ENCODE measurements around the gene TOMM20. TPM values are rescaled to one million over a fixed set of nuclear protein-coding genes. Genes with fewer than 3 reads are reported as not detected.
A peak's percentile ranks its signal among the peaks of the same experiment; 100 is the strongest.

Gene TOMM20
- total RNA-seq, 1 experiment from 2014 or later = 151 TPM

DNA sequence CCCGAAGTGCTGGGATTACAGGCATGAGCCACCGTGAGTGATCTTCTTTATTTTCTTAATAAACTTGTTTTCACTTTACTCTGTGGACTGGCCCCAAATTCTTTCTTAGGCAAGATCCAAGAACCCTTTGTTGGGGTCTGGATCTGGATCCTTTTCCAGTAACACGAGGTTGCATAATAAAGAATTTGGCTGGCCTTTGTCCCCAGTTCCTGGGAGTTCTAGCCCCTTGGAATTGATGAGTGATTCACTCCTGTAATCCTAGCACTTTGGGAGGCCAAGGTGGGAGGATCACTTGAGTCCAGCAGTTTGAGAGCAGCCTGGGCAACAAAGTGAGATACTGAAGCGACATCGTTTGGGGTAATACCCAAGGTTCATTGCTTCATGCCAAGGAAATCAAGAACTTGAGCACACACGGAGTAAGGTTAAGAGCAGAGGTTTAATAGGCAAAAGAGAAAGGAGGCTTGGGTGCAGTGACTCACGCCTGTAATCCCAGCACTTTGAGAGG is 2.2 kb upstream of the TOMM20 start:
- peaks cover 7% of the 10 kb centered on the region for H3K4me1 Mint-ChIP-seq (ENCODE audit: low read depth, unreplicated experiment)
- no peaks in the 10 kb centered on the region for H3K9me3 Mint-ChIP-seq (ENCODE audit: low read depth, unreplicated experiment)
- peak overlapping the region; percentile 20 for H3K27ac Mint-ChIP-seq (ENCODE audit: unreplicated experiment)
- no peaks in the 10 kb centered on the region for H3K27me3 Mint-ChIP-seq (ENCODE audit: unreplicated experiment)
- H3K36me3 Mint-ChIP-seq (ENCODE audit: insufficient read depth, unreplicated experiment) = peaks cover 55% of the 10 kb centered on the region
- BruUV-seq (replicated peaks) = no TSS peak
- intact Hi-C loops (cut with micrococcal nuclease; ENCODE audit: unreplicated experiment) = no loop called here
- no peak for DNase-seq
- H3K4me3 Mint-ChIP-seq (ENCODE audit: low read depth, unreplicated experiment) = no peak overlapping the region
- CTCF ChIA-PET = no interaction called here
- TF ChIP-seq, protein P1, sequence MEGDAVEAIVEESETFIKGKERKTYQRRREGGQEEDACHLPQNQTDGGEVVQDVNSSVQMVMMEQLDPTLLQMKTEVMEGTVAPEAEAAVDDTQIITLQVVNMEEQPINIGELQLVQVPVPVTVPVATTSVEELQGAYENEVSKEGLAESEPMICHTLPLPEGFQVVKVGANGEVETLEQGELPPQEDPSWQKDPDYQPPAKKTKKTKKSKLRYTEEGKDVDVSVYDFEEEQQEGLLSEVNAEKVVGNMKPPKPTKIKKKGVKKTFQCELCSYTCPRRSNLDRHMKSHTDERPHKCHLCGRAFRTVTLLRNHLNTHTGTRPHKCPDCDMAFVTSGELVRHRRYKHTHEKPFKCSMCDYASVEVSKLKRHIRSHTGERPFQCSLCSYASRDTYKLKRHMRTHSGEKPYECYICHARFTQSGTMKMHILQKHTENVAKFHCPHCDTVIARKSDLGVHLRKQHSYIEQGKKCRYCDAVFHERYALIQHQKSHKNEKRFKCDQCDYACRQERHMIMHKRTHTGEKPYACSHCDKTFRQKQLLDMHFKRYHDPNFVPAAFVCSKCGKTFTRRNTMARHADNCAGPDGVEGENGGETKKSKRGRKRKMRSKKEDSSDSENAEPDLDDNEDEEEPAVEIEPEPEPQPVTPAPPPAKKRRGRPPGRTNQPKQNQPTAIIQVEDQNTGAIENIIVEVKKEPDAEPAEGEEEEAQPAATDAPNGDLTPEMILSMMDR (IDR thresholded peaks at IDR 0.05; ENCODE audit: unreplicated experiment) = no peak

DNA sequence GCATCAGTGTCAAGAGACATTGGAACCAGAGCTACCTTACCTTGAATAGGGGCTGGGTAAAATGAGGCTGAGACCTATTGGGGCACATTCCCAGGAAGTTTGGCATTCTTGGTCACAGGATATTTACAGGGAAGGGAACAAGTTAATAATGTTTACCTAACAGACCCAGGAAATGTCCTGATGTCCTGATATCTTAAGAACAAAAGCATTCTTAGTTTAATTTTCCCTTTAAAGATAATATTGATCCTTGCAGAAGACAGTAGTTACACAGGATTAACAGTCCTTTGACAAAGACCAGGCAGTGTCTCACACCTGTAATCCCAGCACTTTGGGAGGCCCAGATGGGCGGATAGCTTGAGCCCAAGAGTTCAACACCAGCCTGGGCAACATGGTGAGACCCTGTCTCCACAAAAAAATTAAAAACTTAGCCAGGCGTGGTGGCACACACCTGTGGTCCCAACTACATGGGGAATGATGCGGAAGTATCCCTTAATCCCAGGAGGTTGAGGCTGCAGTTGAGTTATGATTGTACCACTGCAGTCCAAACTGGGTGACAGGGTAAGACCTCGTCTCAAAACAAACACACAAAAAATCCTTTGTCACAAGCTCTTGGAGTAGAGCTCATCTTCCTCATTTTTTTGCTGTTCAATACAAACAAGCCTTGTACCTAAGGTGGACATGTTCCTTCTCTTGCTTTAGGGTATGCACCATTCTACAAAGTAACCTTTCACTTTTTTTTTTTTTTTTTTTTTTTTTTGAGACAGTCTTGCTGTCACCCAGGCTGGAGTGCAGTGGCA is 1.3 kb upstream of the TOMM20 start:
- H3K9me3 Mint-ChIP-seq (ENCODE audit: low read depth, unreplicated experiment) = no peaks in the 10 kb centered on the region
- TF ChIP-seq, protein P1 (IDR thresholded peaks at IDR 0.05; ENCODE audit: unreplicated experiment) = no peak
- H3K4me1 Mint-ChIP-seq (ENCODE audit: low read depth, unreplicated experiment) = peaks cover 11% of the 10 kb centered on the region
- no peaks in the 10 kb centered on the region for H3K27me3 Mint-ChIP-seq (ENCODE audit: unreplicated experiment)
- H3K36me3 Mint-ChIP-seq (ENCODE audit: insufficient read depth, unreplicated experiment) = peaks cover 61% of the 10 kb centered on the region
- intact Hi-C loops (cut with micrococcal nuclease; ENCODE audit: unreplicated experiment) = no loop called here
- BruUV-seq (replicated peaks) = no TSS peak
- H3K27ac Mint-ChIP-seq (ENCODE audit: unreplicated experiment) = peak overlapping the region; percentile 20
- CTCF ChIA-PET = interaction anchor here (1.0 kb wide), 2 partner anchors 31 to 285 kb away, joined by 4 read pairs; partner anchors contain the start of gene RBM34
- H3K4me3 Mint-ChIP-seq (ENCODE audit: low read depth, unreplicated experiment) = no peak overlapping the region
- no peak for DNase-seq

DNA sequence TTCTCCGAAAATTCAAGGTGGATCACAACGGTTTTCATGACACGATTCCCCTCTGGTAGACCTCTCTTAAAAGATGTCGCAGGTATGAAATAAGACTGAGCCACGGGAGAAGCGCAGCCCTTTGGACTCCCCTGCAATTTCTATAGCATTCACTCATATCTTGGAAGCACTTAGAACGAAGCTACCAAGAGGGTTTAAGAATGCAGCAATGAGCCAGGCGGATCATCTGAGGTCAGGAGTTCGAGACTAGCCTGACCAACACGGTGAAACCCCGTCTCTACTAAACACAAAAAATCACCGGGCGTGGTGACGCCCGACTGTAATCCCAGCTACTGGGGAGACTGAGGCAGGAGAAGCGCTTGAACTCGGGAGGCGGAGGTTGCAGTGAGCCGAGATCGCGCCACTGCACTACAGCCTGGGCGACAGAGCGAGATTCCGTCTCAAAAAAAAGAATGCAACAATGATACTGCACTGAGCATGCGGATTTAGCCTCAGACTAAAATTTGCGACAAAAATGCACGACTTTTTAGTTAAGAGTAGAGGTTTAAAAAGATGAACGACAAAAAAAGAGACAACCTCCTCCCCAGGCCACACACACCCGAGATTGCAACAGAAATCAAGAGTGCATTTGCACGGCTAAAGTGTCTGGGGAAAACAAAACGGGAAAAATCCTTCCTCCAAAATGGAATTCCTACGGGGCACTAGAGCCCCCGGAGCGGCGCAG is 743 bp downstream of the TOMM20 start:
- intact Hi-C loops (cut with micrococcal nuclease; ENCODE audit: unreplicated experiment) = no loop called here
- CTCF ChIA-PET = interaction anchor here (0.5 to 1.4 kb wide), 2 partner anchors 22 to 47 kb away, joined by 3 read pairs; no protein-coding TSS in a partner anchor
- Mint-ChIP-seq H3K36me3 (ENCODE audit: insufficient read depth, unreplicated experiment) (peaks cover 57% of the 10 kb centered on the region), H3K27me3 (ENCODE audit: unreplicated experiment) (no peaks in the 10 kb centered on the region), H3K4me1 (ENCODE audit: low read depth, unreplicated experiment) (peaks cover 24% of the 10 kb centered on the region), H3K9me3 (ENCODE audit: low read depth, unreplicated experiment) (no peaks in the 10 kb centered on the region), H3K27ac (ENCODE audit: unreplicated experiment) (peak overlapping the region; percentile 96), H3K4me3 (ENCODE audit: low read depth, unreplicated experiment) (peak overlapping the region; percentile 98)
- TSS peak; percentile 44 for BruUV-seq (replicated peaks)
- TF ChIP-seq, protein P1 (IDR thresholded peaks at IDR 0.05; ENCODE audit: unreplicated experiment) = no peak
- no peak for DNase-seq

DNA sequence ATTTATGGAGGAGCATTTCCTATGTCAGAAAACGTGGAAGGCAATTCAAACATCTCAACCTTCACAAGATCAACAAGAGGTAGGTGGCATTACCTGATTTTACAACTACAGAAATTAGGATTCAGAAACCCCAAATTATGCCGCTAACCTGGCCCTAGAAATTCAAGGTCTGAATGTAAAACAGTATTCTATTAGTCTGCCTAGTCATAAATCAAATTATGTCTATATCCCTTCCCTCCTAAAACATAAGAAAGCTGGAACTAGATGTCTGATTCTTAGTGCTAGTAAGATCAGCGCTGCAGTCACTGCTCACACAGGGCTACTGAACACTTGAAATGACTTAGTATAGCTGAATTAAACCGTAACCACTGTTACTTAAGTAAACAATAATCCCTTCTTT is 1.4 kb downstream of the TOMM20 start:
- no peak for DNase-seq
- Mint-ChIP-seq H3K27ac (ENCODE audit: unreplicated experiment) (peak overlapping the region; percentile 96), H3K27me3 (ENCODE audit: unreplicated experiment) (no peaks in the 10 kb centered on the region), H3K36me3 (ENCODE audit: insufficient read depth, unreplicated experiment) (peaks cover 61% of the 10 kb centered on the region), H3K4me3 (ENCODE audit: low read depth, unreplicated experiment) (peak overlapping the region; percentile 98), H3K4me1 (ENCODE audit: low read depth, unreplicated experiment) (peaks cover 30% of the 10 kb centered on the region), H3K9me3 (ENCODE audit: low read depth, unreplicated experiment) (no peaks in the 10 kb centered on the region)
- no TSS peak for BruUV-seq (replicated peaks)
- intact Hi-C loops (cut with micrococcal nuclease; ENCODE audit: unreplicated experiment) = no loop called here
- TF ChIP-seq, protein P1 (IDR thresholded peaks at IDR 0.05; ENCODE audit: unreplicated experiment) = no peak
- CTCF ChIA-PET = interaction anchor here (1.4 kb wide), 1 partner anchor 22 kb away, joined by 3 read pairs; no protein-coding TSS in a partner anchor

All from Calu3 (cell line).